HepG2 (cell line): ENCODE measurements around the gene NUP58. TPM values are rescaled to one million over a fixed set of nuclear protein-coding genes. Genes with fewer than 3 reads are reported as not detected.

Experiments used
- BHLHE40 ChIP-seq: IDR thresholded peaks from 2 replicates; pipeline ENCODE4 v1.6.1; 2011; ENCODE audit warnings: low read length, improper control_type of control experiment
- ELF1 ChIP-seq: sonication (generic); formaldehyde crosslinking; IDR thresholded peaks from 2 replicates; pipeline ENCODE4 v1.4.0; 2020; ENCODE audit warnings: missing genetic modification reagents
- FOXA1 ChIP-seq, 2 experiments: fragments of 450-650 bp in 1 of 2; sonication (generic) in 1 of 2; formaldehyde crosslinking in 1 of 2; IDR thresholded peaks; 2 replicates each; pipeline versions ENCODE4 v1.4.0 to v1.6.1; 2016 to 2020; ENCODE audit warnings: missing genetic modification reagents in 1 of 2
- FOXA3 ChIP-seq: IDR thresholded peaks from 2 replicates; pipeline ENCODE4 v1.6.1; 2016; ENCODE audit warnings: missing genetic modification reagents, missing compliant biosample characterization
- GLMP ChIP-seq: sonication (generic); formaldehyde crosslinking; IDR thresholded peaks from 2 replicates; pipeline ENCODE4 v1.9.0; 2021; ENCODE audit warnings: missing genetic modification reagents, mild to moderate bottlenecking, borderline replicate concordance
- HOXA7 ChIP-seq: sonication (generic); formaldehyde crosslinking; IDR thresholded peaks from 2 replicates; pipeline ENCODE4 v1.8.1; 2022; ENCODE audit warnings: mild to moderate bottlenecking, missing genetic modification reagents, moderate library complexity
- KLF13 ChIP-seq: sonication (generic); formaldehyde crosslinking; IDR thresholded peaks from 2 replicates; pipeline ENCODE4 v1.4.0; 2020; ENCODE audit warnings: mild to moderate bottlenecking, missing genetic modification reagents
- LCORL ChIP-seq, 2 experiments: fragments of 450-650 bp in 1 of 2; sonication (generic) in 1 of 2; formaldehyde crosslinking in 1 of 2; IDR thresholded peaks; 2 replicates each; pipeline versions ENCODE4 v1.5.0 to v1.6.1; 2017 to 2020; ENCODE audit warnings: antibody characterized with exemption in 1 of 2, missing genetic modification reagents in 1 of 2
- MBD4 ChIP-seq: IDR thresholded peaks from 2 replicates; pipeline ENCODE4 v1.6.1; 2012; ENCODE audit warnings: low read length, inconsistent platforms, borderline replicate concordance
- MLLT10 ChIP-seq: sonication (generic); formaldehyde crosslinking; IDR thresholded peaks from 2 replicates; pipeline ENCODE4 v1.4.0; 2020; ENCODE audit warnings: missing genetic modification reagents
- NFYB ChIP-seq: sonication (generic); formaldehyde crosslinking; IDR thresholded peaks from 2 replicates; pipeline ENCODE4 v1.4.0; 2020; ENCODE audit warnings: missing genetic modification reagents
- ONECUT2 ChIP-seq: sonication (generic); formaldehyde crosslinking; IDR thresholded peaks from 2 replicates; pipeline ENCODE4 v1.4.0; 2020; ENCODE audit warnings: missing genetic modification reagents
- POGZ ChIP-seq: sonication (generic); formaldehyde crosslinking; IDR thresholded peaks from 2 replicates; pipeline ENCODE4 v1.4.0; 2020; ENCODE audit warnings: mild to moderate bottlenecking, missing genetic modification reagents
- SCMH1 ChIP-seq: sonication (generic); formaldehyde crosslinking; IDR thresholded peaks from 2 replicates; pipeline ENCODE4 v1.9.0; 2021; ENCODE audit warnings: missing genetic modification reagents, mild to moderate bottlenecking, borderline replicate concordance
- SMYD3 ChIP-seq: sonication (generic); formaldehyde crosslinking; IDR thresholded peaks from 2 replicates; pipeline ENCODE4 v1.8.1; 2023; ENCODE audit warnings: mild to moderate bottlenecking, missing genetic modification reagents
- THAP7 ChIP-seq: sonication (generic); formaldehyde crosslinking; IDR thresholded peaks from 2 replicates; pipeline ENCODE4 v1.8.1; 2023; ENCODE audit warnings: mild to moderate bottlenecking, missing genetic modification reagents
- ZMYM2 ChIP-seq: sonication (generic); formaldehyde crosslinking; IDR thresholded peaks from 2 replicates; pipeline ENCODE4 v1.8.0; 2022; ENCODE audit warnings: mild to moderate bottlenecking, missing genetic modification reagents
- ZNF549 ChIP-seq: sonication (generic); formaldehyde crosslinking; IDR thresholded peaks from 2 replicates; pipeline ENCODE4 v1.5.0; 2020; ENCODE audit warnings: missing genetic modification reagents
- ZNF792 ChIP-seq: IDR thresholded peaks from 2 replicates; pipeline ENCODE4 v1.6.1; 2016
- polyA plus RNA-seq, 8 experiments: library from polyadenylated mRNA; depleted of rRNA in 3 of 8; stranded (reverse) in 7 of 8; unstranded in 1 of 8; fragments of >200 nt; fragmentation: Illumina TruSeq in 4 of 8; extraction: Trizol in 4 of 8; gene quantifications; 2 replicates each; pipeline versions ENCODE4 v1.2.1 to v1.2.3, GENCODE V29; 2011 to 2016; ENCODE audit warnings: low read depth in 4 of 8, missing spikeins in 1 of 8, mixed read lengths in 1 of 8; ENCODE audit not compliant: insufficient read depth in 1 of 8
- total RNA-seq, 5 experiments: library from RNA; depleted of rRNA; stranded (reverse); fragments of >200 nt; fragmentation: Illumina TruSeq; extraction: Trizol; gene quantifications; 2 replicates each; pipeline ENCODE4 v1.2.3, GENCODE V29; 2016; ENCODE audit warnings: low read depth in 1 of 5
- TF ChIP-seq, protein P1 (sequence below): IDR thresholded peaks from 2 replicates; pipeline ENCODE4 v1.6.1; 2016; ENCODE audit warnings: low read depth, control low read depth
- TF ChIP-seq, protein P2 (sequence below), 2 experiments: sonication (generic) in 1 of 2; formaldehyde crosslinking in 1 of 2; IDR thresholded peaks; 2 replicates each; pipeline versions ENCODE4 v1.4.0 to v1.6.1; 2016 to 2020; ENCODE audit warnings: borderline replicate concordance in 1 of 2, low read depth in 1 of 2, mild to moderate bottlenecking in 1 of 2, missing genetic modification reagents in 1 of 2

Gene NUP58
- total and polyA plus RNA-seq, 2 of the 13 experiments (the other 11 are each of a cell fraction or from before 2014, with no cell fraction given): 45.4 to 46.5 TPM

DNA sequence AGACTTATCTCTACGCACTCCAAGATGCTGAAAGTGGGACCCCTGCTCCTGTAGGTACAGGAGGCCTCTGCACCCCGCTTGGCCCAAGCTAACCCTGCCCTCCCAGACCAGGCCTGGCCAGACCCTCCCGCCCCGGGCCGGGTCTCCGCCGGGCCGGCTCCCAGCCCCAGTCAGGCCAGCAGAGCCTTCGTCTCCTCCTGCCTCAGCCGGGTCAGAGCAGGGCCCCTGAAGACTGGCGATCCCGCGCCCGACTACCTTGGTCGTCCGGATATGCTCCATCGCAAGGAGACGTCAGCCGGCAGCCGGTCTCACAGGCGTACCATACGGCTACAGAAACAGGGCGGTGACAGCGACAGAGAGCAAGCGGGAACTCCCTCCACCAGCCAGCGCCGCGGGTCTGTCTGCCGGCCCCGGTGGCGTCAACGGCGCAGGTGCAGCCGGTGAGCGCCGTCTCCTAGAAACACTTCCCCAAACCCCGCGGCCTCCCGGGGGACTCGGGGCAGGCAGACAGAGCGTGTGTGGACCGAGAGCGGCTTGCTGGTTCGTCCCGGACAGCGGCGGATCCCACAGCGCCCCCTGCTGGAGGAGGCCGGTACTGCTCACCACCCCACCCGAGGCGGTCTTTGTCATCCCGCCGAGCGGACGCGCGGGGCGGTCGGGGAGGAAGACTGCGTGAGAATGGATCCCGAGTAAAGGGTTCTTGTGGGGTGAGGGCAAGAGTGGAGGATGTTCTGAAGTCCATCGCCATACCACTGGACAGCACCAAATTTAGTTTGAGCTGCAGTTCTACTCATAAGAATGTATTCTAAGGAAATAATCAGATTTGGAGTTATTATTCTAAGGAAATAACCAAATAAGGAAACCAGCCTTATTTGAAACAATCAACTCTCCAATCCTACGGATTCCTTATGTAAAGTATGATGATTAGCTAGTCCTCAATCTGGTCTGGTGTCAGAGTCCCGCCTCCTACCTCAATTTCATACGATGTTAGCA, 14.2 kb upstream of the NUP58 start, which contains the start of gene MTMR6 (continued):
- TF ChIP-seq MLLT10 (CRISPR knock-in tag): no peak
- TF ChIP-seq BHLHE40: 0 out of 2 replicates have a peak, but pooled peaks have one; percentile 27
- TF ChIP-seq, protein P1, sequence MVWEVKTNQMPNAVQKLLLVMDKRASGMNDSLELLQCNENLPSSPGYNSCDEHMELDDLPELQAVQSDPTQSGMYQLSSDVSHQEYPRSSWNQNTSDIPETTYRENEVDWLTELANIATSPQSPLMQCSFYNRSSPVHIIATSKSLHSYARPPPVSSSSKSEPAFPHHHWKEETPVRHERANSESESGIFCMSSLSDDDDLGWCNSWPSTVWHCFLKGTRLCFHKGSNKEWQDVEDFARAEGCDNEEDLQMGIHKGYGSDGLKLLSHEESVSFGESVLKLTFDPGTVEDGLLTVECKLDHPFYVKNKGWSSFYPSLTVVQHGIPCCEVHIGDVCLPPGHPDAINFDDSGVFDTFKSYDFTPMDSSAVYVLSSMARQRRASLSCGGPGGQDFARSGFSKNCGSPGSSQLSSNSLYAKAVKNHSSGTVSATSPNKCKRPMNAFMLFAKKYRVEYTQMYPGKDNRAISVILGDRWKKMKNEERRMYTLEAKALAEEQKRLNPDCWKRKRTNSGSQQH (CRISPR knock-in tag): peak; percentile 73; the same call in 1 of the 2 replicates
- TF ChIP-seq FOXA3 (CRISPR knock-in tag): peak; percentile 25; the same call in 1 of the 2 replicates
- peak; percentile 87 for TF ChIP-seq POGZ (CRISPR knock-in tag)
- TF ChIP-seq, protein P2, sequence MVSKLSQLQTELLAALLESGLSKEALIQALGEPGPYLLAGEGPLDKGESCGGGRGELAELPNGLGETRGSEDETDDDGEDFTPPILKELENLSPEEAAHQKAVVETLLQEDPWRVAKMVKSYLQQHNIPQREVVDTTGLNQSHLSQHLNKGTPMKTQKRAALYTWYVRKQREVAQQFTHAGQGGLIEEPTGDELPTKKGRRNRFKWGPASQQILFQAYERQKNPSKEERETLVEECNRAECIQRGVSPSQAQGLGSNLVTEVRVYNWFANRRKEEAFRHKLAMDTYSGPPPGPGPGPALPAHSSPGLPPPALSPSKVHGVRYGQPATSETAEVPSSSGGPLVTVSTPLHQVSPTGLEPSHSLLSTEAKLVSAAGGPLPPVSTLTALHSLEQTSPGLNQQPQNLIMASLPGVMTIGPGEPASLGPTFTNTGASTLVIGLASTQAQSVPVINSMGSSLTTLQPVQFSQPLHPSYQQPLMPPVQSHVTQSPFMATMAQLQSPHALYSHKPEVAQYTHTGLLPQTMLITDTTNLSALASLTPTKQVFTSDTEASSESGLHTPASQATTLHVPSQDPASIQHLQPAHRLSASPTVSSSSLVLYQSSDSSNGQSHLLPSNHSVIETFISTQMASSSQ (IDR thresholded peaks at IDR 0.05; ENCODE audit: low read depth): no peak
- TF ChIP-seq, protein P2 (CRISPR knock-in tag; IDR thresholded peaks at IDR 0.05; ENCODE audit: borderline replicate concordance): peak; percentile 23; the same call in 1 of the 2 replicates
- no peak for TF ChIP-seq SCMH1 (CRISPR knock-in tag)
- 0 out of 2 replicates have a peak, but pooled peaks have one; percentile 63 for TF ChIP-seq ZNF792
- no peak; the same call in 1 of the 2 replicates for TF ChIP-seq ELF1 (CRISPR knock-in tag)
- peak; percentile 79; the same call in 1 of the 2 replicates for TF ChIP-seq ZMYM2
- TF ChIP-seq GLMP (CRISPR knock-in tag): no peak
- no peak for TF ChIP-seq SMYD3 (CRISPR knock-in tag)
- no peak for TF ChIP-seq ONECUT2 (CRISPR knock-in tag)
- no peak for TF ChIP-seq MBD4
- no peak for TF ChIP-seq NFYB (CRISPR knock-in tag)
- no peak for TF ChIP-seq HOXA7
- no peak for TF ChIP-seq KLF13 (CRISPR knock-in tag)
- TF ChIP-seq FOXA1 (IDR thresholded peaks at IDR 0.05): no peak
- no peak; the same call in 1 of the 2 replicates for TF ChIP-seq FOXA1 (CRISPR knock-in tag; IDR thresholded peaks at IDR 0.05)
- TF ChIP-seq ZNF549 (CRISPR knock-in tag): no peak
- TF ChIP-seq LCORL (IDR thresholded peaks at IDR 0.05): no peak
- TF ChIP-seq LCORL (CRISPR knock-in tag; IDR thresholded peaks at IDR 0.05): 0 out of 2 replicates have a peak, but pooled peaks have one; percentile 69
- TF ChIP-seq THAP7 (CRISPR knock-in tag): no peak
